Liver (tissue), 9 donors: ENCODE measurements around the gene TSHZ2. TPM values are rescaled to one million over a fixed set of nuclear protein-coding genes. Genes with fewer than 3 reads are reported as not detected.

Source experiments
- DNase-seq: peaks from one replicate; pipeline ENCODE4 v3.0.0-alpha.2; 2017; ENCODE audit warnings: low spot score
- H3K27ac ChIP-seq, 2 donors: one replicate each; pipeline ENCODE4 v1.7.0; 2013; ENCODE audit warnings: inconsistent platforms in 2 of 2, low read length in 2 of 2, control low read depth in 1 of 2, low read depth in 1 of 2, mild to moderate bottlenecking in 1 of 2
- H3K27me3 ChIP-seq, 4 donors: one replicate each; pipeline versions ENCODE4 v1.6.1 to v1.7.0; 2013; ENCODE audit warnings: low read length in 3 of 4, inconsistent platforms in 1 of 4, mild to moderate bottlenecking in 1 of 4, moderate library complexity in 1 of 4; ENCODE audit not compliant: control insufficient read depth in 4 of 4, insufficient read depth in 4 of 4
- H3K36me3 ChIP-seq, 4 donors: one replicate each; pipeline versions ENCODE4 v1.6.1 to v1.7.0; 2013; ENCODE audit warnings: low read length in 3 of 4, mild to moderate bottlenecking in 3 of 4, low read depth in 1 of 4, moderate library complexity in 1 of 4; ENCODE audit not compliant: control insufficient read depth in 4 of 4, insufficient read depth in 3 of 4
- H3K4me1 ChIP-seq, 4 donors: one replicate each; pipeline versions ENCODE4 v1.6.1 to v1.7.0; 2013; ENCODE audit warnings: low read length in 3 of 4, mild to moderate bottlenecking in 3 of 4, moderate library complexity in 1 of 4; ENCODE audit not compliant: control insufficient read depth in 4 of 4, insufficient read depth in 4 of 4
- H3K4me3 ChIP-seq, 3 donors: one replicate each; pipeline versions ENCODE4 v1.6.1 to v1.7.0; 2013; ENCODE audit warnings: low read length in 3 of 3, control low read depth in 1 of 3, low read depth in 1 of 3, mild to moderate bottlenecking in 1 of 3
- H3K9ac ChIP-seq, 2 donors: one replicate each; pipeline ENCODE4 v1.7.0; 2013; ENCODE audit warnings: low read length in 2 of 2, mild to moderate bottlenecking in 2 of 2, moderate library complexity in 2 of 2, control low read depth in 1 of 2, low read depth in 1 of 2
- H3K9me3 ChIP-seq, 4 donors: one replicate each; pipeline versions ENCODE4 v1.6.1 to v1.7.0; 2013; ENCODE audit warnings: low read length in 3 of 4; ENCODE audit not compliant: control insufficient read depth in 4 of 4
- EGR1 ChIP-seq, 2 donors: IDR thresholded peaks; 2 replicates each; pipeline ENCODE4 v1.6.1; 2016 to 2018; ENCODE audit warnings: antibody characterized with exemption in 2 of 2, low read depth in 2 of 2
- FOXA1 ChIP-seq: IDR thresholded peaks from 2 replicates; pipeline ENCODE4 v1.6.1; 2016; ENCODE audit warnings: antibody characterized with exemption
- FOXA2 ChIP-seq: IDR thresholded peaks from 2 replicates; pipeline ENCODE4 v1.6.1; 2016; ENCODE audit warnings: antibody characterized with exemption
- GABPA ChIP-seq, 2 donors: IDR thresholded peaks in 1 of 2; conservative IDR thresholded peaks in 1 of 2; 2 replicates each; pipeline ENCODE4 v1.6.1; 2016; ENCODE audit warnings: antibody characterized with exemption in 2 of 2, mild to moderate bottlenecking in 1 of 2, moderate library complexity in 1 of 2
- HNF4A ChIP-seq, 2 donors: conservative IDR thresholded peaks; 2 replicates each; pipeline ENCODE4 v1.6.1; 2016; ENCODE audit warnings: antibody characterized with exemption in 2 of 2, mild to moderate bottlenecking in 2 of 2
- HNF4G ChIP-seq: IDR thresholded peaks from 2 replicates; pipeline ENCODE4 v1.6.1; 2016; ENCODE audit warnings: antibody characterized with exemption
- JUND ChIP-seq, 2 donors: IDR thresholded peaks; 2 replicates each; pipeline ENCODE4 v1.6.1; 2016; ENCODE audit warnings: antibody characterized with exemption in 2 of 2
- NR2F2 ChIP-seq: IDR thresholded peaks from 2 replicates; pipeline ENCODE4 v1.6.1; 2016; ENCODE audit warnings: antibody characterized with exemption
- RAD21 ChIP-seq, 2 donors: IDR thresholded peaks; 2 replicates each; pipeline ENCODE4 v1.6.1; 2016; ENCODE audit warnings: antibody characterized with exemption in 2 of 2, mild to moderate bottlenecking in 2 of 2
- RXRA ChIP-seq, 2 donors: IDR thresholded peaks; 2 replicates each; pipeline ENCODE4 v1.6.1; 2017 to 2018; ENCODE audit warnings: antibody characterized with exemption in 2 of 2, mild to moderate bottlenecking in 1 of 2
- SP1 ChIP-seq: IDR thresholded peaks from 2 replicates; pipeline ENCODE4 v1.6.1; 2018; ENCODE audit warnings: antibody characterized with exemption, mild to moderate bottlenecking
- TAF1 ChIP-seq: conservative IDR thresholded peaks from 2 replicates; pipeline ENCODE4 v1.6.1; 2016; ENCODE audit warnings: antibody characterized with exemption, mild to moderate bottlenecking
- YY1 ChIP-seq: IDR thresholded peaks from 2 replicates; pipeline ENCODE4 v1.6.1; 2016; ENCODE audit warnings: antibody characterized with exemption, mild to moderate bottlenecking
- WGBS: extraction: QIAGEN DNeasy Blood & Tissue Kit; methylation state at CpG from one replicate; pipeline ENCODE4 v1.1.7; 2013; 5-methylcytosine and 5-hydroxymethylcytosine counted together
- polyA plus RNA-seq, 2 donors: library from polyadenylated mRNA; stranded (reverse) in 1 of 2; unstranded in 1 of 2; fragments of 200-250 nt in 1 of 2; fragments of >200 nt in 1 of 2; fragmentation: Nextera tagmentation in 1 of 2; extraction: Ambion mirVana in 1 of 2; gene quantifications; one replicate each; pipeline versions ENCODE4 v1.2.1 to v1.2.3, GENCODE V29; 2013 to 2015
- total RNA-seq, 2 donors: library from RNA; depleted of rRNA; stranded (reverse); fragments of >200 nt; gene quantifications; one replicate each; pipeline ENCODE4 v1.2.3, GENCODE V29; 2014
- TF ChIP-seq, protein P1 (sequence below): IDR thresholded peaks from 2 replicates; pipeline ENCODE4 v1.6.1; 2016; ENCODE audit warnings: antibody characterized with exemption
- TF ChIP-seq, protein P2 (sequence below): IDR thresholded peaks from 2 replicates; pipeline ENCODE4 v1.6.1; 2016; ENCODE audit warnings: antibody characterized with exemption
- TF ChIP-seq, protein P3 (sequence below): IDR thresholded peaks from 2 replicates; pipeline ENCODE4 v1.6.1; 2016; ENCODE audit warnings: antibody characterized with exemption
- TF ChIP-seq, protein P4 (sequence below): IDR thresholded peaks from 2 replicates; pipeline ENCODE4 v1.6.1; 2016; ENCODE audit warnings: antibody characterized with exemption, mild to moderate bottlenecking
- TF ChIP-seq, protein P5 (sequence below): fragments of 150-350 bp; IDR thresholded peaks from 2 replicates; pipeline ENCODE4 v1.5.1; 2017; ENCODE audit warnings: improper control_type of control experiment, low read depth, low read length; ENCODE audit not compliant: missing input control
- donor health status: healthy.
- donor health status: healthy.
- donor health status: healthy.
- donor health status: healthy.
- donor health status: healthy.

Gene TSHZ2
- total and polyA plus RNA-seq, 4 donors, result 2.9 to 11.3 (median 7.8) TPM

DNA sequence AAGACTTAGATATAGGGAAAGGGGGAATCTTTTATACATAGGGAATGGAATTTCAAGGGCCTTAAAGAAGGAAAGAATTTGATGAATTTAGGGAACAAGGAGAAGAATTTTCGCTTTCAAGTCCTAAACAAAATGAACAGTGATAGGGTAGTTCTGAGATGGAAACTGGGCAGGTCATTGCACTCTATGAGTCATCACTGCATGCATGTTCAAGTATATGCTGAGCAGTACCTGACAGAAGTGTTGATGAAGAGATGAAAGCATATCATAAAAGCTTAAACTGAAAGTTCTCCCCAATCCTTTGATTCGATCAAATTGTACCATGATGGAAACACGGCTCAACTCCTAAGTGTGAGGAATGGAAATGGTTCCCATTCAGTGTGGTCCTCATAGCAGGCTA, 271.0 kb downstream of the TSHZ2 start:
- Histone ChIP-seq H3K36me3 (no peaks in the 10 kb centered on the region), H3K4me1 (no peaks in the 10 kb centered on the region), H3K27me3 (no peaks in the 10 kb centered on the region), H3K4me3 (no peak overlapping the region), H3K27ac (no peak overlapping the region), H3K9ac (no peak overlapping the region), H3K9me3 (no peaks in the 10 kb centered on the region)
- WGBS, result 94% methylated on average over 3 of the region's 3 CpGs
- no peak for TF ChIP-seq GABPA (IDR thresholded peaks at IDR 0.05 in 1 of 2, conservative IDR thresholded peaks at IDR 0.05 in 1 of 2)
- TF ChIP-seq, protein P1, sequence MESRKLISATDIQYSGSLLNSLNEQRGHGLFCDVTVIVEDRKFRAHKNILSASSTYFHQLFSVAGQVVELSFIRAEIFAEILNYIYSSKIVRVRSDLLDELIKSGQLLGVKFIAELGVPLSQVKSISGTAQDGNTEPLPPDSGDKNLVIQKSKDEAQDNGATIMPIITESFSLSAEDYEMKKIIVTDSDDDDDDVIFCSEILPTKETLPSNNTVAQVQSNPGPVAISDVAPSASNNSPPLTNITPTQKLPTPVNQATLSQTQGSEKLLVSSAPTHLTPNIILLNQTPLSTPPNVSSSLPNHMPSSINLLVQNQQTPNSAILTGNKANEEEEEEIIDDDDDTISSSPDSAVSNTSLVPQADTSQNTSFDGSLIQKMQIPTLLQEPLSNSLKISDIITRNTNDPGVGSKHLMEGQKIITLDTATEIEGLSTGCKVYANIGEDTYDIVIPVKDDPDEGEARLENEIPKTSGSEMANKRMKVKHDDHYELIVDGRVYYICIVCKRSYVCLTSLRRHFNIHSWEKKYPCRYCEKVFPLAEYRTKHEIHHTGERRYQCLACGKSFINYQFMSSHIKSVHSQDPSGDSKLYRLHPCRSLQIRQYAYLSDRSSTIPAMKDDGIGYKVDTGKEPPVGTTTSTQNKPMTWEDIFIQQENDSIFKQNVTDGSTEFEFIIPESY, result no peak
- TF ChIP-seq NR2F2, result no peak
- no peak for TF ChIP-seq EGR1 (IDR thresholded peaks at IDR 0.05; ENCODE audit: low read depth in 2 of 2)
- TF ChIP-seq, protein P2, sequence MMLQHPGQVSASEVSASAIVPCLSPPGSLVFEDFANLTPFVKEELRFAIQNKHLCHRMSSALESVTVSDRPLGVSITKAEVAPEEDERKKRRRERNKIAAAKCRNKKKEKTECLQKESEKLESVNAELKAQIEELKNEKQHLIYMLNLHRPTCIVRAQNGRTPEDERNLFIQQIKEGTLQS, result no peak
- no peak for TF ChIP-seq RAD21 (IDR thresholded peaks at IDR 0.05)
- TF ChIP-seq, protein P3, sequence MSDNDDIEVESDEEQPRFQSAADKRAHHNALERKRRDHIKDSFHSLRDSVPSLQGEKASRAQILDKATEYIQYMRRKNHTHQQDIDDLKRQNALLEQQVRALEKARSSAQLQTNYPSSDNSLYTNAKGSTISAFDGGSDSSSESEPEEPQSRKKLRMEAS, result no peak
- no peak for TF ChIP-seq FOXA2
- TF ChIP-seq HNF4A (conservative IDR thresholded peaks at IDR 0.05), result no peak
- TF ChIP-seq YY1, result no peak
- TF ChIP-seq SP1, result no peak
- no peak for TF ChIP-seq FOXA1
- no peak for TF ChIP-seq HNF4G
- TF ChIP-seq, protein P4, sequence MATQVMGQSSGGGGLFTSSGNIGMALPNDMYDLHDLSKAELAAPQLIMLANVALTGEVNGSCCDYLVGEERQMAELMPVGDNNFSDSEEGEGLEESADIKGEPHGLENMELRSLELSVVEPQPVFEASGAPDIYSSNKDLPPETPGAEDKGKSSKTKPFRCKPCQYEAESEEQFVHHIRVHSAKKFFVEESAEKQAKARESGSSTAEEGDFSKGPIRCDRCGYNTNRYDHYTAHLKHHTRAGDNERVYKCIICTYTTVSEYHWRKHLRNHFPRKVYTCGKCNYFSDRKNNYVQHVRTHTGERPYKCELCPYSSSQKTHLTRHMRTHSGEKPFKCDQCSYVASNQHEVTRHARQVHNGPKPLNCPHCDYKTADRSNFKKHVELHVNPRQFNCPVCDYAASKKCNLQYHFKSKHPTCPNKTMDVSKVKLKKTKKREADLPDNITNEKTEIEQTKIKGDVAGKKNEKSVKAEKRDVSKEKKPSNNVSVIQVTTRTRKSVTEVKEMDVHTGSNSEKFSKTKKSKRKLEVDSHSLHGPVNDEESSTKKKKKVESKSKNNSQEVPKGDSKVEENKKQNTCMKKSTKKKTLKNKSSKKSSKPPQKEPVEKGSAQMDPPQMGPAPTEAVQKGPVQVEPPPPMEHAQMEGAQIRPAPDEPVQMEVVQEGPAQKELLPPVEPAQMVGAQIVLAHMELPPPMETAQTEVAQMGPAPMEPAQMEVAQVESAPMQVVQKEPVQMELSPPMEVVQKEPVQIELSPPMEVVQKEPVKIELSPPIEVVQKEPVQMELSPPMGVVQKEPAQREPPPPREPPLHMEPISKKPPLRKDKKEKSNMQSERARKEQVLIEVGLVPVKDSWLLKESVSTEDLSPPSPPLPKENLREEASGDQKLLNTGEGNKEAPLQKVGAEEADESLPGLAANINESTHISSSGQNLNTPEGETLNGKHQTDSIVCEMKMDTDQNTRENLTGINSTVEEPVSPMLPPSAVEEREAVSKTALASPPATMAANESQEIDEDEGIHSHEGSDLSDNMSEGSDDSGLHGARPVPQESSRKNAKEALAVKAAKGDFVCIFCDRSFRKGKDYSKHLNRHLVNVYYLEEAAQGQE, result no peak
- TF ChIP-seq TAF1, result no peak
- TF ChIP-seq RXRA (IDR thresholded peaks at IDR 0.05), result no peak
- TF ChIP-seq, protein P5, sequence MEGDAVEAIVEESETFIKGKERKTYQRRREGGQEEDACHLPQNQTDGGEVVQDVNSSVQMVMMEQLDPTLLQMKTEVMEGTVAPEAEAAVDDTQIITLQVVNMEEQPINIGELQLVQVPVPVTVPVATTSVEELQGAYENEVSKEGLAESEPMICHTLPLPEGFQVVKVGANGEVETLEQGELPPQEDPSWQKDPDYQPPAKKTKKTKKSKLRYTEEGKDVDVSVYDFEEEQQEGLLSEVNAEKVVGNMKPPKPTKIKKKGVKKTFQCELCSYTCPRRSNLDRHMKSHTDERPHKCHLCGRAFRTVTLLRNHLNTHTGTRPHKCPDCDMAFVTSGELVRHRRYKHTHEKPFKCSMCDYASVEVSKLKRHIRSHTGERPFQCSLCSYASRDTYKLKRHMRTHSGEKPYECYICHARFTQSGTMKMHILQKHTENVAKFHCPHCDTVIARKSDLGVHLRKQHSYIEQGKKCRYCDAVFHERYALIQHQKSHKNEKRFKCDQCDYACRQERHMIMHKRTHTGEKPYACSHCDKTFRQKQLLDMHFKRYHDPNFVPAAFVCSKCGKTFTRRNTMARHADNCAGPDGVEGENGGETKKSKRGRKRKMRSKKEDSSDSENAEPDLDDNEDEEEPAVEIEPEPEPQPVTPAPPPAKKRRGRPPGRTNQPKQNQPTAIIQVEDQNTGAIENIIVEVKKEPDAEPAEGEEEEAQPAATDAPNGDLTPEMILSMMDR, result no peak
- no peak for TF ChIP-seq JUND (IDR thresholded peaks at IDR 0.05)
- no peak for DNase-seq

DNA sequence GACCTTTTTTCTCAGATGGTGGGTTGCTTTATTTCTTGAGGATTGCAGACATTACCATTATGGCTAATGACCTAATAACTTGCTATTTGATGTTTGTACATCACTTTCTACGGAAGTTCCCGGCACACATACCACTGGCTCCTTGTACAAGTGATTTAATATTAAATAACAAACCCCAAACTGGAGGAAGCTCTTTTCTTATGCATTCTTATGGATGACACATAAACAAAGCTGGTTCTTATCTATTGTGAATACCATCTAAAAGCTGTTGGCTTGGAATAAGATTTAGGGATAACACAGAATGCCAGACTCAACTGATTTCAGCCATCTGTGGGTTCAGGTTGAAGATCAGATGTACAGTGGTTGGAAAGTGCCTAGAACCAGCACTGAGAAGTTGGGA, 272.6 kb downstream of the TSHZ2 start:
- no peaks in the 10 kb centered on the region for H3K4me1 ChIP-seq
- no peaks in the 10 kb centered on the region for H3K36me3 ChIP-seq
- TF ChIP-seq, protein P1, result no peak
- TF ChIP-seq YY1 (no peak), NR2F2 (no peak), JUND (IDR thresholded peaks at IDR 0.05) (no peak), TAF1 (no peak), RAD21 (IDR thresholded peaks at IDR 0.05) (no peak), HNF4G (no peak), EGR1 (IDR thresholded peaks at IDR 0.05; ENCODE audit: low read depth in 2 of 2) (no peak), FOXA2 (no peak), HNF4A (conservative IDR thresholded peaks at IDR 0.05) (no peak), GABPA (IDR thresholded peaks at IDR 0.05 in 1 of 2, conservative IDR thresholded peaks at IDR 0.05 in 1 of 2) (no peak)
- TF ChIP-seq, protein P4, result no peak
- TF ChIP-seq, protein P2, result no peak
- no peaks in the 10 kb centered on the region for H3K27me3 ChIP-seq
- no peak overlapping the region for H3K9ac ChIP-seq
- no peak overlapping the region for H3K4me3 ChIP-seq
- H3K27ac ChIP-seq, result no peak overlapping the region
- DNase-seq, result no peak
- 94% methylated on average over 2 of the region's 2 CpGs for WGBS
- H3K9me3 ChIP-seq, result no peaks in the 10 kb centered on the region
